Measurements from ENCODE around the gene PPP3R2. TPM values are rescaled to one million over a fixed set of nuclear protein-coding genes. Genes with fewer than 3 reads are reported as not detected.
"Not testable (repeated sequence)": the region's sequence is repeated elsewhere in the genome, so short reads cannot be mapped to it uniquely, and the experiment has no call there.

The PPP3R2 gene
- total RNA-seq, 1 donor from 2014 or later, result not detected

GRCh38 chr9:101591787-101592446 lies 2.9 kb downstream of the PPP3R2 start:
- no peak for DNase-seq (ENCODE audit: missing footprints)

GRCh38 chr9:101590901-101591300 lies 3.9 kb downstream of the PPP3R2 start:
- no peak for DNase-seq (ENCODE audit: missing footprints)
- ATAC-seq, result no peak
- intact Hi-C loops (cut with DNase I), result no loop called here

More at GRCh38 chr9:101591787-101592446, 2.9 kb downstream of the PPP3R2 start:
- no peak for ATAC-seq
- intact Hi-C loops (cut with DNase I), result no loop called here

- DNase-seq (ENCODE audit: missing footprints); ATAC-seq; intact Hi-C loops (cut with DNase I): not testable (repeated sequence)
These were observed 4.7 kb downstream of the PPP3R2 start for GRCh38 chr9:101590074-101590473.

- no peak for ATAC-seq
- intact Hi-C loops (cut with DNase I), result no loop called here
- DNase-seq (ENCODE audit: missing footprints), result no peak
These were observed 7.3 kb downstream of the PPP3R2 start for GRCh38 chr9:101587332-101588043.

GRCh38 chr9:101586651-101587050 lies 8.1 kb downstream of the PPP3R2 start:
- DNase-seq (ENCODE audit: missing footprints) (no peak), ATAC-seq (no peak)
- intact Hi-C loops (cut with DNase I), result no loop called here

- no peak for DNase-seq (ENCODE audit: missing footprints)
- no peak for ATAC-seq
These were observed 9.0 kb downstream of the PPP3R2 start for GRCh38 chr9:101585740-101586139.

GRCh38 chr9:101582553-101582952 lies 12.2 kb downstream of the PPP3R2 start:
- ATAC-seq, result no peak
- no peak for DNase-seq (ENCODE audit: missing footprints)
- intact Hi-C loops (cut with DNase I), result no loop called here

More at GRCh38 chr9:101585740-101586139, 9.0 kb downstream of the PPP3R2 start:
- intact Hi-C loops (cut with DNase I), result no loop called here

- no peak for ATAC-seq
- intact Hi-C loops (cut with DNase I), result no loop called here
- DNase-seq (ENCODE audit: missing footprints), result peak; percentile 61
These were observed 14.8 kb downstream of the PPP3R2 start for GRCh38 chr9:101579711-101580545.

- no peak for DNase-seq (ENCODE audit: missing footprints)
- intact Hi-C loops (cut with DNase I), result no loop called here
- no peak for ATAC-seq
These were observed 16.4 kb downstream of the PPP3R2 start for GRCh38 chr9:101578378-101578777.

GRCh38 chr9:101574731-101575333 lies 19.9 kb downstream of the PPP3R2 start:
- DNase-seq (ENCODE audit: missing footprints) (no peak), ATAC-seq (no peak)
- intact Hi-C loops (cut with DNase I), result no loop called here

GRCh38 chr9:101572316-101572715 lies 22.5 kb downstream of the PPP3R2 start:
- DNase-seq (ENCODE audit: missing footprints), result no peak
- intact Hi-C loops (cut with DNase I), result no loop called here
- no peak for ATAC-seq

GRCh38 chr9:101571114-101571513 lies 23.7 kb downstream of the PPP3R2 start:
- ATAC-seq, result no peak
- DNase-seq (ENCODE audit: missing footprints), result no peak
- intact Hi-C loops (cut with DNase I), result no loop called here

- DNase-seq (ENCODE audit: missing footprints) (no peak), ATAC-seq (peak; percentile 62)
- intact Hi-C loops (cut with DNase I), result no loop called here
These were observed 24.8 kb downstream of the PPP3R2 start for GRCh38 chr9:101569741-101570501.

GRCh38 chr9:101567725-101568350 lies 26.9 kb downstream of the PPP3R2 start:
- ATAC-seq (no peak), DNase-seq (ENCODE audit: missing footprints) (no peak)

GRCh38 chr9:101566904-101567724 lies 27.7 kb downstream of the PPP3R2 start:
- intact Hi-C loops (cut with DNase I), result no loop called here
- ATAC-seq, result no peak
- DNase-seq (ENCODE audit: missing footprints), result no peak

More at GRCh38 chr9:101567725-101568350, 26.9 kb downstream of the PPP3R2 start:
- intact Hi-C loops (cut with DNase I), result no loop called here

GRCh38 chr9:101564252-101564651 lies 30.5 kb downstream of the PPP3R2 start:
- ATAC-seq (no peak), DNase-seq (ENCODE audit: missing footprints) (no peak)
- intact Hi-C loops (cut with DNase I), result no loop called here

GRCh38 chr9:101562966-101563365 lies 31.8 kb downstream of the PPP3R2 start:
- no peak for DNase-seq (ENCODE audit: missing footprints)
- no peak for ATAC-seq
- intact Hi-C loops (cut with DNase I), result no loop called here

All from Right ventricle myocardium inferior (tissue), 1 donor.